Astrocyte of the spinal cord (primary cell): ENCODE measurements around the gene DGCR2.

Experiments used
- DNase-seq: peaks from one replicate; pipeline ENCODE4 v3.0.0; 2011; ENCODE audit warnings: low read depth, low spot score
- H3K4me3 ChIP-seq: 2 replicates; pipeline ENCODE4 v1.5.1; 2011; ENCODE audit warnings: low read depth, mild to moderate bottlenecking, low read length, moderate library complexity
- CTCF ChIP-seq: IDR thresholded peaks from 2 replicates; pipeline ENCODE4 v1.5.1; 2012; ENCODE audit warnings: low read depth, mild to moderate bottlenecking, low read length, inconsistent platforms
- in situ Hi-C: cut with HindIII; loops from 2 replicates; pipeline ENCODE4 v1.10.0; 2017; ENCODE audit warnings: low sequenced_read_pairs

DGCR2 gene

DNA sequence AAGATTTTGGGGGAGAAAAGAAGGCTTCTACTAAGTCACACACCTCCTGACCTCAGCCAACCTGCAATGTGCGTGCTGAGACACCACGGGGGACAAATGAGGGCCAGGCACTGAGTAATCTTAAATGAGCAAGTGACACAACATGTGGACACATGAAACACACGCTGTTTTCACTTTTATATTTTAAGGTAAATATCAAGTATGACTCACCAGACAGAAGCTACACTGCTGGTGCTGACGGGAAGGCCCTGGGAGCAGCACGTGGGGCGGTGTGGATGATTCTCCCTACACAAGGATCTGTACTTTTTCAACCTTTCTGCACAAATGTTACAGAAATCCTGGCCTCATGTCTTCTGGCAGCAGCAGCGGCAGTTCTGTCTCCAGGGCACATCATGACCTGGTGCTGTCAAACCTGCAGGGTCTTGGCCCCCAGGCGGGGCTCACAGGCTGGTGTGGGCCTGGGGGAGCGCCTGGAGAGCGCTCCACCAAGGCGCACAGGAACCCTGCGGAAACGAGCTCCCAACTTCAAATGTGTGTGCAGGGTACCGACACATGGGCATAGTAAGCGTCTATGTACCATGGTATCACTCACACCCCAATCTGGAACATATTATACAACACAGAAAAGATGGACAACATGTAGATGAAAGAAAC, 61.7 kb downstream of the DGCR2 start:
- in situ Hi-C loops = no loop called here
- no peak overlapping the region for H3K4me3 ChIP-seq
- no peak for TF ChIP-seq CTCF
- peak; percentile 71 for DNase-seq

DNA sequence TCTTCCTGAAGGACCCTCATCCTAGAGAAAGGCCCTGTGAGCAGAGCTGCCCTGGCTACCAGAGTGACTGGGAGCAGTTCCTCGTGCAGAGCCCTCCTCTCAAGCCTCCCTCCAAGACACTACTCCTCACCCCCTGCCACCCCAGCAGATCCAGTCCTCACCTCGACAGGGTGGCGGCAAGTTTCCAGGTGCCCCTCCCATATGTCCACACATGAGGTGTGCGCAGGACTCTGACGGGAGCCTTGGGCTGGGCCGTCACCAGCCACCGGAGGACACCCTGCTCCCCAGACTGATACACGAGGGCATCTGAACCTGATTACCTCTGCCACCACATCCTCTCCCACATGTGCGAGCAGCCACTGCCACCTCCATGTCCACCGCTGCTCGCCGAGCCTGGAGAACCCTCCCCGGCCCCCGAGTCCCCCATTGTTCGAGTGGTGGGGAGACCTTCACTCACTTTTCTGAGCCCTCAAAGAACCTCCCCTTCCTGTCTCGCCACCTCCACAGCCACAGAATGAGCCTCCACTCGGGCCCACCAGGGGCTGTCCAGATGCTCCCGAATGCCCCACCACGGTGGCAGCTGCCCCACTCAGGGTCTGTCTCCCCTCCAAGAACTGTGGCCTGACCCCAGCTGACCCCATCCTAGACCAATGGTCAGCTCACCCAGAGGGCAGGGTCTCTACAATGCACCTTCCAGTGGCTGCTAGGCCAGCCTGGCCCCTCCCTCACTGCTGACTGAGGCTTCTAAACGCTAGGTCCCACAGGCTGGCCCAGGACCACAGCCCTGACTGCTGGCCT, 62.5 kb downstream of the DGCR2 start:
- in situ Hi-C loops = no loop called here
- no peak for DNase-seq
- TF ChIP-seq CTCF = no peak
- H3K4me3 ChIP-seq = no peak overlapping the region

- no peak for DNase-seq
- no peak overlapping the region for H3K4me3 ChIP-seq
- TF ChIP-seq CTCF = no peak
- in situ Hi-C loops = no loop called here
Measured at GRCh38 chr22:19058713-19059451, 63.3 kb downstream of the DGCR2 start.

DNA sequence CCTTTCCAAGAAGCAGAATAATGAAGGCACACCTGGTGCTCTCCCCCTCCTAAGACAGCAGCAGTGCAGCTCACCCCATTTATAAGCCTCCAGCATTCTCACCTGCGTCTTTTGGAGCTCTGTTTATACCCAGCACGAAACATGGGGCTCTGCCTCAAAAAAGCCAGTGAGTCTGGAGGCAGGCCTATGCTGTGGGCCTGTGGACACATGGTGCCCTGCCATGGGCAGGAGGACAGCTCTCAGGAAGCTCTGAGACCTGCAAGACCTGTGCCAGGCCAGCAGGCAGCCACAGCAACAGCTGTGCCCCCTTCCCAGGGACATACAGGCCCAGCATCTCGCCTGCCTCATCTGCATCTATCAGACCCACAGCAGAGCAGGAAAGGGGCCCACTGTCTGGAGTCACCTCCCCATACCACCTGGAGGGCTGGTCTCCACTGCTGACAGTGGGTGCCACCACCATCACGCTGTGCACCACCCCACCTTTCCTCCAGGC, 64.2 kb downstream of the DGCR2 start:
- H3K4me3 ChIP-seq = no peak overlapping the region
- DNase-seq = no peak
- in situ Hi-C loops = no loop called here
- TF ChIP-seq CTCF = no peak

DNA sequence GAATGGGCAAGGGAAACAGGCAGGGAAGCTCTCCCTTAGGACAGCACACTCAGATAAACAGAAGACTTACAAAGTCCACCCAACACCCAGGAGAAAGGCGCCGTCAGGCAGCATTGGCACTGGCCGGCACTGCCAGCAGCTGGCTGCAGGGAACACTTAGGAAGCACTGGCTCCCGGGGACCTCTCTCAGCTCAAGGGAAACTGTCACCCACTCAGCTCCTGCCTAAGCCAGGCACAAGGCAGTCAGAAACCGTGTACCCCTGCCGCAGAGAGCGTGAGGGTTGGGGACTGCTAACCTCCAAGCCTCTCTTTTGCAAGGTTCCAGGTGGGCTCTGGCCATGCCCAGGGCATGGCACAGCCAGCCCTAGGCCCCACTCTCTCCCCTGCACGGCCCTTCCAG, 64.7 kb downstream of the DGCR2 start:
- in situ Hi-C loops = no loop called here
- no peak overlapping the region for H3K4me3 ChIP-seq
- no peak for DNase-seq
- no peak for TF ChIP-seq CTCF

DNA sequence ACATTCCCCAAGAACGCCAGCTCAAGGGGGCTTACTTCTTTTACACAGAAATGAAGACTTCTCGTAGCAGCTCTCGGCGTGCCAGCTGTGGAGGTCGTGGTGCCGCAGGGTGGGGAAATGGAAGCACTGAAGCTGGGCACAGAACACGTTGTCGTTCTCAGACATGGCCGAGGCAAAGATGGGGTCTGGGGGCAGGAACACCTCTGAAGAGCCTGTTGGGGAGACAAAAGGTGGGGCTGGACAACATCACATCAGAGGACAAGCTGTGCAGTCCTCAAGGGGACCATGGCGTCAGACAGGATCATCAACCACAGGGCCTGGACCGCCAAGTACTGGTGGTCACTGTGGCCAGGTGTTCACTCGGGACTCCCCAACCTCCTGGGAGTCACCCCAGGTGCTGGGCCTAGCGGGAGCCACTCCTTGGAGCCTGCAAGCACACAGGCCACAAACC, 65.2 kb downstream of the DGCR2 start:
- TF ChIP-seq CTCF = no peak
- in situ Hi-C loops = no loop called here

More for the DNA sequence above, 65.2 kb downstream of the DGCR2 start:
- DNase-seq = no peak
- no peak overlapping the region for H3K4me3 ChIP-seq
